ENCODE measurements around the gene APPL2.

- TF ChIP-seq EZH2 (IDR thresholded peaks at IDR 0.05; ENCODE audit: borderline replicate concordance, low read length) (no peak), CTCF (conservative IDR thresholded peaks at IDR 0.05 in 1 of 2, IDR thresholded peaks at IDR 0.05 in 1 of 2; ENCODE audit: extremely low read depth in 1 of 2, insufficient read depth in 1 of 2, low read depth in 1 of 2, low read length in 2 of 2) (no peak)
These were observed 37.0 kb downstream of the APPL2 start for GRCh38 chr12:105198961-105199360.
